Renal pelvis (tissue), 4 donors: Measurements from ENCODE around the gene CLCN3. TPM values are rescaled to one million over a fixed set of nuclear protein-coding genes. Genes with fewer than 3 reads are reported as not detected.
"Not testable (repeated sequence)": the region's sequence is repeated elsewhere in the genome, so short reads cannot be mapped to it uniquely, and the experiment has no call there.

Source experiments
- DNase-seq: peaks from one replicate; pipeline ENCODE4 v3.0.0-alpha.2; 2013
- polyA plus RNA-seq, 3 donors: library from polyadenylated mRNA; unstranded; fragments of 120-200 nt; gene quantifications; one replicate each; pipeline ENCODE4 v1.2.1, GENCODE V29; 2013; ENCODE audit not compliant: insufficient read length in 3 of 3

The CLCN3 gene
- polyA plus RNA-seq, 3 donors = 51.0 to 70.2 (median 56.8) TPM

GRCh38 chr4:169765835-169766234, 145.5 kb downstream of the CLCN3 start:
- DNase-seq = no peak

- no peak for DNase-seq
Observed at GRCh38 chr4:169766741-169767140, 146.4 kb downstream of the CLCN3 start.

GRCh38 chr4:169768385-169768784, 148.0 kb downstream of the CLCN3 start:
- DNase-seq = no peak

- DNase-seq = peak; percentile 50
Observed at GRCh38 chr4:169770416-169770815, 150.0 kb downstream of the CLCN3 start.

- DNase-seq = not testable (repeated sequence)
Observed at GRCh38 chr4:169771556-169772080, 151.2 kb downstream of the CLCN3 start.

Other genes starting within 250 kb of the CLCN3 start
- 10 to 100 TPM; 19.7 to 22.8 (median 20.8) TPM for gene NEK1, start 8.0 kb upstream of the CLCN3 start, polyA plus RNA-seq
- gene HPF1, start 137.4 kb downstream of the CLCN3 start, polyA plus RNA-seq = 10 to 100 TPM; 39.2 to 46.6 (median 40.5) TPM